HCT116 (cell line): Measurements from ENCODE around the gene TSKU. TPM values are rescaled to one million over a fixed set of nuclear protein-coding genes. Genes with fewer than 3 reads are reported as not detected.
"Not testable (repeated sequence)": the region's sequence is repeated elsewhere in the genome, so short reads cannot be mapped to it uniquely, and the experiment has no call there.

ENCODE experiments used
- ATAC-seq: fragments of 200-7000 bp; cut with Tn5 transposase; 2 replicates; pipeline ENCODE4 v1.9.1; 2020; ENCODE audit warnings: mild to moderate bottlenecking, moderate library complexity
- BruUV-seq: library from RNA; stranded (reverse); fragments of 400-500 nt; replicated peaks from 2 replicates; lab custom pipeline; 2021; lab: Mats Ljungman, UMichigan
- CTCF ChIA-PET: fragments of 300-600 bp; sonication (Branson Sonifier 250); formaldehyde crosslinking; loops from one replicate; lab custom pipeline; 2021; ENCODE audit warnings: antibody characterized with exemption; lab: Charles Lee
- POLR2A ChIA-PET: fragments of 300-600, 350-600 bp; sonication (Branson Sonifier 250); formaldehyde crosslinking; loops from one replicate; lab custom pipeline; 2021; ENCODE audit warnings: antibody characterized with exemption; lab: Charles Lee
- RAD21 ChIA-PET, 2 experiments: fragments of 300-600 bp; sonication (Branson Sonifier 250); formaldehyde crosslinking; loops; one replicate each; lab custom pipeline; 2023; ENCODE audit warnings: low total read pairs in 2 of 2; ENCODE audit not compliant: uncharacterized antibody in 2 of 2, unreplicated experiment in 2 of 2, low non-redundant PET in 1 of 2; lab: Charles Lee
- DNase-seq: peaks from one replicate; pipeline ENCODE4 v3.0.0-alpha.2; 2010; ENCODE audit warnings: low read depth, low spot score
- H2AFZ ChIP-seq: fragments of 200-600 bp; shearing (Covaris generic), sonication (generic); 2 replicates; pipeline ENCODE4 v1.6.1; 2017; ENCODE audit warnings: low read depth, mixed run types, mixed read lengths, antibody characterized with exemption, low read length; ENCODE audit not compliant: poor library complexity, severe bottlenecking
- H3K27ac ChIP-seq: 2 replicates; pipeline ENCODE4 v1.5.1; 2012; ENCODE audit warnings: low read depth, low read length
- H3K27me3 ChIP-seq: fragments of 200-600 bp; sonication (generic); 2 replicates; pipeline ENCODE4 v1.6.1; 2016; ENCODE audit warnings: mixed run types, low read length, mixed read lengths; ENCODE audit not compliant: insufficient read depth
- H3K36me3 ChIP-seq, 2 experiments: fragments of 200-500 bp in 1 of 2; fragments of 200-600 bp in 1 of 2; sonication (Bioruptor generic) in 1 of 2; sonication (generic) in 1 of 2; 2 replicates each; pipeline versions ENCODE4 v1.5.1 to v1.6.1; 2014 to 2016; ENCODE audit warnings: low read length in 2 of 2, inconsistent platforms in 1 of 2, mixed read lengths in 1 of 2, mixed run types in 1 of 2; ENCODE audit not compliant: insufficient read depth in 2 of 2, control insufficient read depth in 1 of 2
- H3K4me1 ChIP-seq, 2 experiments: fragments of 200-600 bp in 1 of 2; sonication (generic) in 1 of 2; 2 replicates each; pipeline versions ENCODE4 v1.5.1 to v1.6.1; 2012 to 2017; ENCODE audit warnings: low read length in 2 of 2, inconsistent platforms in 1 of 2, mild to moderate bottlenecking in 1 of 2, mixed read lengths in 1 of 2, mixed run types in 1 of 2, moderate library complexity in 1 of 2; ENCODE audit not compliant: insufficient read depth in 2 of 2, control insufficient read depth in 1 of 2
- H3K4me2 ChIP-seq: fragments of 200-600 bp; sonication (generic); 2 replicates; pipeline ENCODE4 v1.6.1; 2017; ENCODE audit warnings: mixed run types, low read length, mixed read lengths
- H3K4me3 ChIP-seq, 2 experiments: fragments of 200-600 bp in 1 of 2; sonication (generic) in 1 of 2; replicated peaks in 1 of 2; 2 replicates each; pipeline ENCODE4 v1.5.1; 2011 to 2016; ENCODE audit warnings: low read length in 2 of 2, control low read depth in 1 of 2, low read depth in 1 of 2, mild to moderate bottlenecking in 1 of 2, mixed read lengths in 1 of 2, mixed run types in 1 of 2
- H3K79me2 ChIP-seq: fragments of 200-600 bp; sonication (generic); 2 replicates; pipeline ENCODE4 v1.6.1; 2017; ENCODE audit warnings: mild to moderate bottlenecking, mixed run types, low read length, moderate library complexity, mixed read lengths; ENCODE audit not compliant: insufficient read depth
- H3K9ac ChIP-seq: fragments of 200-600 bp; sonication (generic); 2 replicates; pipeline ENCODE4 v1.6.1; 2016; ENCODE audit warnings: low read length, mixed read lengths
- H3K9me2 ChIP-seq: fragments of 200-600 bp; sonication (generic), shearing (Covaris generic); 2 replicates; pipeline ENCODE4 v1.6.1; 2017; ENCODE audit warnings: mixed run types, mild to moderate bottlenecking, moderate library complexity; ENCODE audit not compliant: insufficient read depth
- H3K9me3 ChIP-seq, 2 experiments: fragments of 200-500 bp in 1 of 2; fragments of 200-600 bp in 1 of 2; sonication (Bioruptor generic) in 1 of 2; sonication (generic) in 1 of 2; 2 replicates each; pipeline ENCODE4 v1.6.1; 2014 to 2017; ENCODE audit warnings: low read length in 2 of 2, mixed read lengths in 2 of 2, inconsistent platforms in 1 of 2, low read depth in 1 of 2, mild to moderate bottlenecking in 1 of 2, mixed run types in 1 of 2, moderate library complexity in 1 of 2; ENCODE audit not compliant: control insufficient read depth in 1 of 2, insufficient read depth in 1 of 2
- H4K20me1 ChIP-seq: fragments of 200-600 bp; sonication (generic), shearing (Covaris generic); 2 replicates; pipeline ENCODE4 v1.6.1; 2017; ENCODE audit warnings: mixed run types, mild to moderate bottlenecking, moderate library complexity; ENCODE audit not compliant: insufficient read depth
- ATF3 ChIP-seq: IDR thresholded peaks from 2 replicates; pipeline ENCODE4 v1.6.1; 2012
- CTCF ChIP-seq, 3 experiments: fragments of 200-600 bp in 1 of 3; sonication (generic) in 1 of 3; IDR thresholded peaks in 2 of 3; conservative IDR thresholded peaks in 1 of 3; 2 replicates each; pipeline ENCODE4 v1.5.1; 2012 to 2017; ENCODE audit warnings: low read depth in 2 of 3, low read length in 2 of 3, antibody characterized with exemption in 1 of 3, borderline replicate concordance in 1 of 3, control low read depth in 1 of 3, mild to moderate bottlenecking in 1 of 3, mixed read lengths in 1 of 3, mixed run types in 1 of 3, moderate library complexity in 1 of 3; ENCODE audit not compliant: insufficient read depth in 1 of 3
- ELF1 ChIP-seq: IDR thresholded peaks from 2 replicates; pipeline ENCODE4 v1.6.1; 2012; ENCODE audit warnings: low read depth, borderline replicate concordance
- EZH2phosphoT487 ChIP-seq: fragments of 200-600 bp; IDR thresholded peaks from 2 replicates; pipeline ENCODE4 v1.6.1; 2018; ENCODE audit warnings: antibody characterized with exemption, borderline replicate concordance
- FOSL1 ChIP-seq: IDR thresholded peaks from 2 replicates; pipeline ENCODE4 v1.6.1; 2012; ENCODE audit warnings: low read depth
- JUND ChIP-seq: IDR thresholded peaks from 2 replicates; pipeline ENCODE4 v1.6.1; 2012
- POLR2A ChIP-seq: IDR thresholded peaks from 2 replicates; pipeline ENCODE4 v1.7.0; 2011; ENCODE audit warnings: borderline replicate concordance; ENCODE audit not compliant: insufficient read depth, insufficient read length; ENCODE audit errors: extremely low read depth
- RAD21 ChIP-seq: IDR thresholded peaks from 2 replicates; pipeline ENCODE4 v1.6.1; 2012; ENCODE audit warnings: low read depth, mild to moderate bottlenecking
- SIN3A ChIP-seq: IDR thresholded peaks from 2 replicates; pipeline ENCODE4 v1.6.1; 2012; ENCODE audit warnings: low read depth
- SP1 ChIP-seq: IDR thresholded peaks from 2 replicates; pipeline ENCODE4 v1.6.1; 2012; ENCODE audit warnings: low read depth
- SRF ChIP-seq: IDR thresholded peaks from 2 replicates; pipeline ENCODE4 v1.6.1; 2012; ENCODE audit warnings: low read depth
- ZNF274 ChIP-seq: fragments of 200-500 bp; sonication (Bioruptor generic); IDR thresholded peaks from 2 replicates; pipeline ENCODE4 v1.6.1; 2014; ENCODE audit warnings: mild to moderate bottlenecking, low read depth, low read length, inconsistent platforms
- intact Hi-C: fragments of 100-400 bp; cut with micrococcal nuclease; formaldehyde crosslinking; loops from 2 replicates; pipeline ENCODE4 v1.10.0; 2022
- total RNA-seq: library from RNA; stranded (reverse); gene quantifications from one replicate; pipeline ENCODE4 v1.2.1, GENCODE V29; 2021; ENCODE audit not compliant: unreplicated experiment

The TSKU gene
- total RNA-seq, 1 experiment from 2014 or later, result 21.9 TPM

GRCh38 chr11:76733906-76734305 lies 49.2 kb upstream of the TSKU start:
- H3K79me2 ChIP-seq, H3K27me3 ChIP-seq, H3K9ac ChIP-seq, H3K9me2 ChIP-seq, H3K4me2 ChIP-seq, H3K4me1 ChIP-seq, H4K20me1 ChIP-seq, H3K9me3 ChIP-seq, BruUV-seq, H3K4me3 ChIP-seq, H2AFZ ChIP-seq, H3K27ac ChIP-seq, H3K36me3 ChIP-seq: not testable (repeated sequence)
- ChIA-PET RAD21 (interaction anchor here (0.6 to 1.1 kb wide), 13 partner anchors 12 to 357 kb away, joined by 3 to 11 read pairs (median 4); partner anchors contain the start of gene TSKU (in 1 of the 2)), POLR2A (interaction anchor here (1.6 kb wide), 1 partner anchor 65 kb away, joined by 12 read pairs; no protein-coding TSS in a partner anchor), CTCF (interaction anchor here (0.5 to 3.3 kb wide), 14 partner anchors 10 to 393 kb away, joined by 3 to 64 read pairs (median 7); no protein-coding TSS in a partner anchor)
- TF ChIP-seq RAD21 (peak; percentile 91), CTCF (IDR thresholded peaks at IDR 0.05 in 2 of 3, conservative IDR thresholded peaks at IDR 0.05 in 1 of 3; ENCODE audit: borderline replicate concordance in 1 of 3, insufficient read depth in 1 of 3, low read depth in 2 of 3, low read length in 2 of 3) (peak; percentile 44 to 91 (median 46); a peak in 5 of 6 replicates)
- peak; percentile 73 for DNase-seq
- intact Hi-C loops, result loop anchor here (1.0 to 5.0 kb wide), 5 partner anchors 65 to 453 kb away; no protein-coding TSS in a partner anchor
- ATAC-seq, result peak; percentile 96

GRCh38 chr11:76734456-76735420 lies 48.4 kb upstream of the TSKU start:
- no peak overlapping the region for H3K9ac ChIP-seq
- H3K9me3 ChIP-seq, result no peaks in the 10 kb centered on the region
- DNase-seq (no peak), ATAC-seq (no peak)
- H4K20me1 ChIP-seq, result no peaks in the 10 kb centered on the region
- H3K9me2 ChIP-seq, result no peaks in the 10 kb centered on the region
- H3K4me2 ChIP-seq, result no peak overlapping the region
- no TSS peak for BruUV-seq
- no peaks in the 10 kb centered on the region; the same call in 1 of the 2 replicates for H3K27me3 ChIP-seq
- no peaks in the 10 kb centered on the region for H3K79me2 ChIP-seq
- ChIA-PET CTCF (interaction anchor here (0.5 to 3.3 kb wide), 16 partner anchors 9 to 392 kb away, joined by 3 to 64 read pairs (median 7); no protein-coding TSS in a partner anchor), RAD21 (interaction anchor here (0.6 to 1.1 kb wide), 13 partner anchors 13 to 357 kb away, joined by 3 to 11 read pairs (median 4); partner anchors contain the start of gene TSKU (in 1 of the 2)), POLR2A (interaction anchor here (1.6 kb wide), 1 partner anchor 64 kb away, joined by 12 read pairs; no protein-coding TSS in a partner anchor)
- H3K27ac ChIP-seq, result no peak overlapping the region
- no peak overlapping the region for H3K4me3 ChIP-seq
- no peaks in the 10 kb centered on the region for H3K4me1 ChIP-seq
- intact Hi-C loops, result loop anchor here (1.0 to 5.0 kb wide), 5 partner anchors 65 to 453 kb away; no protein-coding TSS in a partner anchor
- H2AFZ ChIP-seq, result no peak overlapping the region
- no peaks in the 10 kb centered on the region for H3K36me3 ChIP-seq
- TF ChIP-seq CTCF (IDR thresholded peaks at IDR 0.05 in 2 of 3, conservative IDR thresholded peaks at IDR 0.05 in 1 of 3; ENCODE audit: borderline replicate concordance in 1 of 3, insufficient read depth in 1 of 3, low read depth in 2 of 3, low read length in 2 of 3), result no peak
- TF ChIP-seq ELF1, result no peak
- no peak for TF ChIP-seq EZH2phosphoT487
- no peak for TF ChIP-seq SRF
- TF ChIP-seq SIN3A, result no peak
- no peak for TF ChIP-seq SP1
- TF ChIP-seq FOSL1, result no peak
- TF ChIP-seq ATF3, result no peak
- TF ChIP-seq JUND, result no peak
- TF ChIP-seq ZNF274, result no peak
- TF ChIP-seq POLR2A, result no peak
